BLaER1 (cell line): ENCODE measurements around the gene ZNF598.
A peak's percentile ranks its signal among the peaks of the same experiment; 100 is the strongest.

Source experiments
- H3K27ac ChIP-seq: shearing (Covaris generic); formaldehyde crosslinking; 2 replicates; pipeline ENCODE4 v1.8.1; 2022
- H3K27me3 ChIP-seq: shearing (Covaris generic); formaldehyde crosslinking; 2 replicates; pipeline ENCODE4 v1.8.1; 2022
- H3K36me3 ChIP-seq: shearing (Covaris generic); formaldehyde crosslinking; 2 replicates; pipeline ENCODE4 v1.8.1; 2022
- H3K4me1 ChIP-seq: shearing (Covaris generic); formaldehyde crosslinking; 2 replicates; pipeline ENCODE4 v1.8.1; 2022
- H3K4me2 ChIP-seq: shearing (Covaris generic); formaldehyde crosslinking; 2 replicates; pipeline ENCODE4 v1.8.1; 2022
- H3K4me3 ChIP-seq: shearing (Covaris generic); formaldehyde crosslinking; 2 replicates; pipeline ENCODE4 v1.8.1; 2022
- H3K9ac ChIP-seq: shearing (Covaris generic); formaldehyde crosslinking; 2 replicates; pipeline ENCODE4 v1.8.1; 2022
- H3K9me3 ChIP-seq: shearing (Covaris generic); formaldehyde crosslinking; 2 replicates; pipeline ENCODE4 v1.8.1; 2022
- H4K20me1 ChIP-seq: shearing (Covaris generic); formaldehyde crosslinking; 2 replicates; pipeline ENCODE4 v1.8.1; 2022
- Cebpa-rat ChIP-seq: shearing (Covaris generic); IDR thresholded peaks from 2 replicates; pipeline ENCODE4 v1.8.1; 2022

The ZNF598 gene

DNA sequence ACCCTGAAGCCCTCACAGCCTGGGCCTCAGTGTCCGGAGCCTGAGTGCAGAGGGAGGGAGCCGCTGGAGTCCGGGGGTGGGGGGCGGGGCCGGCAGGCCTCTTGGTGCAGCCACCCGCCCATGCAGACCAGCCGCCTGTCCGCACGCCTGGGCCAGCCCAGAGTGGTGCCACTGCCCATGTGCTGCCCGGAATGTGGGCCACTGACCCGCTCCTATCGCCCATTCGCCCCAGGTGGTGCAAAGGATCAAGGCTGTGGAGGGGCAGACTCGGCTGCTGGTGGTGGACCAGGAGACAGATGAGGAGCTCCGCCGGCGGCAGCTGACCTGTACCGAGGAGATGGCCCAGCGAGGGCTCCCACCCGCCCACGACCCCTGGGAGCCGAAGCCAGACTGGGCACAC is 19.7 kb upstream of the ZNF598 start:
- H3K27me3 ChIP-seq = peaks cover 42% of the 10 kb centered on the region
- no peaks in the 10 kb centered on the region for H3K9me3 ChIP-seq
- TF ChIP-seq Cebpa-rat = no peak
- H4K20me1 ChIP-seq = peaks cover 18% of the 10 kb centered on the region
- peaks cover 71% of the 10 kb centered on the region for H3K4me1 ChIP-seq
- H3K27ac ChIP-seq = no peak overlapping the region
- peaks cover 7% of the 10 kb centered on the region for H3K36me3 ChIP-seq
- no peak overlapping the region for H3K4me3 ChIP-seq
- H3K4me2 ChIP-seq = no peak overlapping the region
- H3K9ac ChIP-seq = no peak overlapping the region

DNA sequence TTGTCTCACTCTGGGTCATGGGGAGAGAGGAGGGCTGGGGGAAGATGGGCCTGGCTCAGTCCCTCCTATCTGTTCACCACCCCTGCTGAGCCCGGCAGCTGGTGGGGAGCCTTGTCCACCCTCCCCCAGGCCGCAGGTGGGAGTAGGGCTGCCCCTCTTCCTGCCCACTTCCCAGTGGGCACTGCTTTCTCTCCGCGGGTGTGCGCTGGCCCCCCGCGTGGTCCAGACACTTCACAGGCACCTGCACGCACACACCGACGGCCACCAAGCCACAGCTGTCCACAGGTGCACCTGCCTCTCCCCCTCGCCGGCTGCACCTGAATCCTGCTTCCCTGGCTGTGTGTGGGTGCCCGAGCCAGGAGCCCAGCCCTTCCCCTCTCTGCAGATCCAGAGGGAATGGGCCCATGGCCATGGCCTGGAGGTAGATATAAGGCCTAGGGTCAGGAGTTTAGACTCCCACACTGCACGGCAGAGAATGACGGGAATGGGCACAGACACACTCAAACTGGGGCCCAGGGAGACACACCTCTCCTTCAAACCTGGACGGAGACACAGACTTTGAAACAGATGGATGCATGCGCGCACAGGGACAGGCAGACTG is 19.1 kb upstream of the ZNF598 start:
- H3K9me3 ChIP-seq = no peaks in the 10 kb centered on the region
- no peak overlapping the region for H3K27ac ChIP-seq
- peaks cover 42% of the 10 kb centered on the region for H3K27me3 ChIP-seq
- H3K4me2 ChIP-seq = peak overlapping the region; percentile 96
- no peak overlapping the region for H3K4me3 ChIP-seq
- H3K36me3 ChIP-seq = peaks cover 7% of the 10 kb centered on the region
- H3K9ac ChIP-seq = no peak overlapping the region
- H4K20me1 ChIP-seq = peaks cover 18% of the 10 kb centered on the region
- H3K4me1 ChIP-seq = peaks cover 71% of the 10 kb centered on the region
- TF ChIP-seq Cebpa-rat = no peak

DNA sequence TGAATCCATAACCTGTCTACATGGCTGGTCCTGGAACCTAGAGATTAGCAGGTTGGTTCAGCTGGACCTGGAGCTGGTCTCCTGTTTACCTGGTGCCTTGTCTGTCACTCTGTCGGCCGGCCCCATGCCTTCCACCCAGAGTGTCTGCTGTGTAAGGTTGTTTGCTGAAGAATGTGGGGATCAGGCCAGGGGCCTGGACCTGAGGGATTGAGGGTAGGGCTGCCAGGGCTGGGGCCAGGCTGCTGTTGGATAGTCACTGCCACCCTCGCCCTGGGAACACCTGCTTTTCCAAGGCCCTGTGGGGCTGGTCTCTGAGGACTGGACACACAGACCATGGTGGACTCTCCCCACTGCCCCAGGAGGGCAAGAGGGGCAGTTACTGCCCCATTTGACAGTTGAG is 18.5 kb upstream of the ZNF598 start:
- no peak for TF ChIP-seq Cebpa-rat
- no peaks in the 10 kb centered on the region for H3K9me3 ChIP-seq
- H3K36me3 ChIP-seq = peaks cover 7% of the 10 kb centered on the region
- H3K9ac ChIP-seq = no peak overlapping the region
- H3K4me3 ChIP-seq = peak overlapping the region; percentile 74; the same call in 1 of the 2 replicates
- peaks cover 42% of the 10 kb centered on the region for H3K27me3 ChIP-seq
- H3K27ac ChIP-seq = no peak overlapping the region
- peak overlapping the region; percentile 96 for H3K4me2 ChIP-seq
- peaks cover 70% of the 10 kb centered on the region for H3K4me1 ChIP-seq
- H4K20me1 ChIP-seq = peaks cover 18% of the 10 kb centered on the region

DNA sequence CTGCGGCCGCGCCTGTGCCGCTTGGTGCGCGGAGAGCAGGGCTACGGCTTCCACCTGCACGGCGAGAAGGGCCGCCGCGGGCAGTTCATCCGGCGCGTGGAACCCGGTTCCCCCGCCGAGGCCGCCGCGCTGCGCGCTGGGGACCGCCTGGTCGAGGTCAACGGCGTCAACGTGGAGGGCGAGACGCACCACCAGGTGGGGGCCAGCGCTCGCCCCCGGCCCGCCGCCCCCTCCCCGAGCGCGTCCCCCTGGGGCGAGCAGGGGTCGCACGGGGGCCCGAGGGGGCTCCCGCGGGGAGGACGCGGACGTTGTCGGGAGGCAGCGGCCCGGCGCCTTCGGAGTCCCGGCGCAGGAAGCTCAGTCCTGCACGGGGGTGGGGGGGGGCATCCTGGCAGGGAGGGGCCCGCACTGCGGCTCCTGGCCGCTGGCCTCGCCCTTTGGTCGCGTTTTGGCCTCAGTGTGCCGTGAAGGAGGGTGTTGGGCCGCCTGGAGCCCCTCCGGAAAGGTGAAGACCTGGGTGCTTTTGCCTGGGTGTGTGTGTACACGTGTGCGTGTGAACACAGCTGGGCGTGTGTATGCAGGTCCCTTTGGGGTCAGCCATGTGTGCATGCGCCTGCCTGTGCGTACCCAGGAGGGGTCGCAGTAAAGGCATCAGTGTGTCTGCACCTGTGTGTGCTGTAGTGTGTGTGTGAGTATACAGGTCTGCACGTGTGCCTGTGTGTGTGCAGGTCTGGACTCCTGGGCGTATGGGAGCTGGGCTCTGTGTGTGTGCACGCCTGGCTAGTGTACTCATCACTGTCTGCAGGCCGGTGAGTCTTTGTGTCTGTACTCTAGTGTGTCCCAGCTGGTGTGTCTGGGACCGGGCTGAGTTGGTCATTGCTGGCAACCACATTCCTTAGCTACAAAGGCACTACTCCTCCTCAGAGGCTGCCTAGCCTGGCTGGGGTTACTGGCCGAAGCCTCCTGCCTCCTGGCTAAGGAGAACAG is 17.7 kb upstream of the ZNF598 start:
- H3K4me2 ChIP-seq = peak overlapping the region; percentile 96
- peaks cover 69% of the 10 kb centered on the region for H3K4me1 ChIP-seq
- H3K4me3 ChIP-seq = peak overlapping the region; percentile 74
- peaks cover 18% of the 10 kb centered on the region for H4K20me1 ChIP-seq
- peak overlapping the region; percentile 74 for H3K9ac ChIP-seq
- no peaks in the 10 kb centered on the region for H3K9me3 ChIP-seq
- H3K27ac ChIP-seq = peak overlapping the region; percentile 56
- peaks cover 7% of the 10 kb centered on the region for H3K36me3 ChIP-seq
- no peak for TF ChIP-seq Cebpa-rat
- H3K27me3 ChIP-seq = peaks cover 42% of the 10 kb centered on the region

DNA sequence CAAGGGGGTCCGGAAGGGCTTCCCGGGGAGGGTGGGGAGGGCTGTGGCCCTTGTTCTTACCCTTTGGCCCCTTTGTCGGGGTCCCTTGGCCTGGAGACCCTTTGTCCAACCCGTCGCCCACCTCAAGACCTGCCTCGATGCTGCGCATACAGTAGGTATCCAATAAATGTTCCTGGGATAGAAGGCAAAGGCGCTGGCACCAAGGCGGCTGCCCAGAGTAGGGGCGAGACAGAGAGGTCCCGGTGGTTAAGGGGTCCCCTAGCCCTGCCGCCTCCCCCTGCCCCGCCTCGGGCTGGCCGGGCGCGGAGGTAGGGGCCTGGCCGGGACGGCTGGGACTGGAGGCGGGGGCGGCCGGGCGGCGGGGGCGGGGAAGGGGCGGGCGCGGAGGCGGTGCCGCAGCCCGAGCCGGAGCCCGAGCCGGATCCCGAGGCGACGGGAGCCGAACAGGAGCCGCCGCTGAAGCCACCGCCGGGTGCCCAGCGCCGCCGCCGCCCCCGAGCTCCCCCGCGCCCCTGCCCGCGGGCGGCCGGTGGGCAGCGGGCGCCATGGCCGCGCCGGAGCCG is 16.9 kb upstream of the ZNF598 start, which contains the start of gene NHERF2:
Gene NHERF2 (plus strand): TSS at position 442 of the 563 bp plus-strand sequence. CDS start 104 bp downstream, at position 546.
- peaks cover 18% of the 10 kb centered on the region for H4K20me1 ChIP-seq
- H3K27ac ChIP-seq = peak within 1 kb of the TSS; percentile 56
- no peaks in the 10 kb centered on the region for H3K9me3 ChIP-seq
- peaks cover 61% of the 10 kb centered on the region for H3K4me1 ChIP-seq
- no peak for TF ChIP-seq Cebpa-rat
- peaks cover 7% of the 10 kb centered on the region for H3K36me3 ChIP-seq
- peak within 1 kb of the TSS; percentile 74 for H3K4me3 ChIP-seq
- H3K9ac ChIP-seq = peak within 1 kb of the TSS; percentile 74
- peaks cover 48% of the 10 kb centered on the region for H3K27me3 ChIP-seq
- H3K4me2 ChIP-seq = peak within 1 kb of the TSS; percentile 96

DNA sequence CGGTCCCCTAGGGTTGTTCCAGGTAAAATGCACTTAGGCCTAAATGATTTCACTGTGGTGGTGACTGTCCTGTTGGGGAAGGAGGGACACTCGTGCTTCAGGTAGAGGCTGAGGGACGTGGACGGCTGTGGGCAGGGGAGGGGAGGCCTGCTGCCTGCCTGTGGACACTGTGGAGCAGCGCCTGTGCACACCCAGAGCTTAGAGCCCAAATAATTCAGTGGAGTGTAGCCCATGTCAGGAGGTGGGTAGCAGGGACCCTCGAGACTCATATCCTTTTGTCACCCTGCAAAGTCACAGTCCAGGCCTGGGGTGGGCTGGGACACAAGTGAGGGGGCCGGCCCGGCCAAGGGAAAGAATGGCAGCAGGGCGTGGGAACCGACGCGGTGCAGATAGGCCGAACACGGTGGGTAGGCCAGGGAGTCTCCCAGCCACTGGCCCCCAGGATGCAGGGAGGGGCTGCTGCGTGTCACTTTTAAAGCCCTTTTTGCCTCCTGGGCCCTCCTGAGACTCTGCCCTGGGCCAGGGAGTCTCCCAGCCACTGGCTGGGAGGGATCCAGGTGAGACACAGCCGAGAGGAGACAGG is 16.3 kb upstream of the ZNF598 start:
- no peak for TF ChIP-seq Cebpa-rat
- peaks cover 54% of the 10 kb centered on the region for H3K27me3 ChIP-seq
- peaks cover 7% of the 10 kb centered on the region for H3K36me3 ChIP-seq
- no peaks in the 10 kb centered on the region for H3K9me3 ChIP-seq
- H3K4me3 ChIP-seq = no peak overlapping the region
- no peak overlapping the region for H3K9ac ChIP-seq
- peak overlapping the region; percentile 96 for H3K4me2 ChIP-seq
- peaks cover 56% of the 10 kb centered on the region for H3K4me1 ChIP-seq
- H3K27ac ChIP-seq = no peak overlapping the region
- H4K20me1 ChIP-seq = peaks cover 18% of the 10 kb centered on the region

DNA sequence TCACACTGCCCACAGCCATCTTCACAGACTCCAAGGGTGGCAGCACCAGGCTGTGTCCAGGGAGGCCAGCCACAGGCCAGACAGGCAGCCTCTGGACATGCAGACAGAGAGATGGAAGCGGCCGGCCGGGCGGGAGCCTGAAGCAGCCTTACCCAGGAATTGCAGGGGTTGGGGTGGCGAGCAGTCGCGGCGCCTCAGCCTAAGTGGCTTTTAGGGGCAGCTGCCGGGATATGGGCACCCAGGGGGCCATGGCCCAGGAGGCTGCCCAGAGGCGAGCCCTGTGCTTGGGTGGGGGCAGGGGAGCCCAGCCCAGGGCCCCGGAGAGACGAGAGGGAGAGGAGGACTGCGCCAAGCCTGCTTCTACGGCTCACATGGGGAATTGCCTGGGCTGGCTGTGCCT is 15.6 kb upstream of the ZNF598 start:
- Histone ChIP-seq H3K9me3 (no peaks in the 10 kb centered on the region), H3K36me3 (peaks cover 6% of the 10 kb centered on the region), H3K27ac (no peak overlapping the region), H3K4me2 (no peak overlapping the region), H3K4me3 (no peak overlapping the region), H4K20me1 (peaks cover 18% of the 10 kb centered on the region), H3K27me3 (peaks cover 61% of the 10 kb centered on the region), H3K9ac (no peak overlapping the region), H3K4me1 (peaks cover 56% of the 10 kb centered on the region)
- TF ChIP-seq Cebpa-rat = no peak

DNA sequence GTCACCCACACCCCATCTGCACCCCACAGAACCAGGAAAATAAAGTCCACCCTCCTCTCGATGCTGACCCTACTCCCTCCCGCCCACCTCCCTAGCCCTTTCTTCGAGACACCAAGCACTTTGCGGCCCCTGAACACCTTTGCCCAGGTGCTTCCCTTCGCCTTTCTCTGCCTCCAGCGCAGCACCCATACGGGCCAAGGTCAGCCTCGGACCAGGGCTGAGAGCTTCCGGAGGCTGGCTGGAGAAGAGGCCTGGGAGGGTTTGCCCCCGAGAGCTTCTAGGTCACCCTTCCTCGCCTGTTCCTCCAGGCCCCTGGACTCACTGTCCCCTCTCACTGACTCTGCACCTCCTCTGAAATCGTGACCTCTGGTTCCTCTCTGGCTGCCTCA is 14.4 kb upstream of the ZNF598 start:
- no peak overlapping the region; the same call in 1 of the 2 replicates for H3K9ac ChIP-seq
- no peaks in the 10 kb centered on the region for H3K9me3 ChIP-seq
- peaks cover 73% of the 10 kb centered on the region for H3K27me3 ChIP-seq
- H3K36me3 ChIP-seq = no peaks in the 10 kb centered on the region
- H3K4me3 ChIP-seq = no peak overlapping the region
- H3K27ac ChIP-seq = no peak overlapping the region
- peak overlapping the region; percentile 85 for H3K4me2 ChIP-seq
- peaks cover 62% of the 10 kb centered on the region for H3K4me1 ChIP-seq
- H4K20me1 ChIP-seq = peaks cover 21% of the 10 kb centered on the region
- TF ChIP-seq Cebpa-rat = no peak
